Spleen (tissue), 11 donors: ENCODE data around the gene CALML5. TPM values are rescaled to one million over a fixed set of nuclear protein-coding genes. Genes with fewer than 3 reads are reported as not detected.

Experiments used
- DNase-seq: peaks from one replicate; pipeline ENCODE4 v3.0.0-alpha.2; 2020
- H3K27ac ChIP-seq, 8 donors: fragments of 200-600 bp; sonication (generic) in 7 of 8; 1 replicate in 4 of 8; 2 replicates in 4 of 8; pipeline versions ENCODE4 v1.5.0 to v1.8.0; 2016 to 2021; ENCODE audit warnings: inconsistent platforms in 4 of 8, mild to moderate bottlenecking in 4 of 8, moderate library complexity in 1 of 8
- H3K27me3 ChIP-seq, 7 donors: fragments of 200-600 bp; sonication (generic) in 6 of 7; replicated peaks in 1 of 7; 1 replicate in 4 of 7; 2 replicates in 3 of 7; pipeline versions ENCODE4 v1.5.0 to v1.8.0; 2016 to 2021; ENCODE audit warnings: inconsistent platforms in 3 of 7, mild to moderate bottlenecking in 1 of 7
- H3K36me3 ChIP-seq, 6 donors: fragments of 200-600 bp; sonication (generic) in 5 of 6; 1 replicate in 4 of 6; 2 replicates in 2 of 6; pipeline versions ENCODE4 v1.5.0 to v1.8.0; 2016 to 2021; ENCODE audit warnings: inconsistent platforms in 2 of 6
- H3K4me1 ChIP-seq, 6 donors: fragments of 200-600 bp; sonication (generic) in 5 of 6; 1 replicate in 3 of 6; 2 replicates in 3 of 6; pipeline versions ENCODE4 v1.5.0 to v1.8.0; 2016 to 2021; ENCODE audit warnings: inconsistent platforms in 3 of 6
- H3K4me3 ChIP-seq, 8 donors: fragments of 200-600 bp; sonication (generic) in 7 of 8; 1 replicate in 4 of 8; 2 replicates in 4 of 8; pipeline versions ENCODE4 v1.5.0 to v1.8.0; 2016 to 2021; ENCODE audit warnings: inconsistent platforms in 4 of 8, mild to moderate bottlenecking in 4 of 8, moderate library complexity in 2 of 8
- H3K9me3 ChIP-seq, 8 donors: fragments of 200-600 bp; sonication (generic) in 7 of 8; 1 replicate in 4 of 8; 2 replicates in 4 of 8; pipeline versions ENCODE4 v1.5.0 to v1.8.0; 2016 to 2021; ENCODE audit warnings: inconsistent platforms in 4 of 8
- CTCF ChIP-seq, 11 experiments: fragments of 200-600 bp in 7 of 11; fragments of 450-650 bp in 4 of 11; sonication (generic) in 4 of 11; IDR thresholded peaks in 8 of 11; conservative IDR thresholded peaks in 3 of 11; 1 replicate in 7 of 11; 2 replicates in 4 of 11; pipeline versions ENCODE4 v1.4.0 to v1.8.0; 2016 to 2021; ENCODE audit warnings: antibody characterized with exemption in 11 of 11, inconsistent platforms in 4 of 11, mild to moderate bottlenecking in 1 of 11
- POLR2A ChIP-seq, 3 donors: fragments of 450-650 bp; IDR thresholded peaks; one replicate each; pipeline ENCODE4 v1.5.1; 2017; ENCODE audit warnings: antibody characterized with exemption in 3 of 3, mild to moderate bottlenecking in 1 of 3
- POLR2AphosphoS5 ChIP-seq, 3 donors: sonication (generic); formaldehyde crosslinking; IDR thresholded peaks; one replicate each; pipeline ENCODE4 v1.5.1; 2017; ENCODE audit warnings: antibody characterized with exemption in 3 of 3
- WGBS, 5 donors: extraction: QIAGEN DNeasy Blood & Tissue Kit in 3 of 5; methylation state at CpG; one replicate each; pipeline versions ENCODE4 v1.1.5 to v1.1.7; 2013 to 2018; 5-methylcytosine and 5-hydroxymethylcytosine counted together
- intact Hi-C: fragments of 100-400 bp; cut with DNase I; formaldehyde crosslinking; loops from one replicate; pipeline ENCODE4 v1.15.0; 2023; ENCODE audit warnings: low total_unique reads
- polyA plus RNA-seq, 3 donors: library from polyadenylated mRNA; stranded (reverse); fragments of 200-250 nt; gene quantifications; one replicate each; pipeline ENCODE4 v1.2.1, GENCODE V29; 2013
- total RNA-seq, 7 donors: library from RNA; depleted of rRNA in 3 of 7; stranded (reverse); fragments of >200 nt in 3 of 7; fragmentation: NEBNext Ultra II Directional in 4 of 7; extraction: Animal tissue kit (Norgen Biotek cat#: 25700) in 4 of 7; gene quantifications; one replicate each; pipeline versions ENCODE4 v1.1.0 to v1.2.1, GENCODE V29; 2016 to 2021
- donor health status: healthy with polysubstance abuse.
- donor health status: DM: no; HTN: no; CAD: no; lungs with moderate emphysema.
- donor health status: DM: no; HTN: no; CAD: no.
- donor health status: Bipolar disorder and iron deficiency.
- donor health status: healthy.
- donor health status: DM: no; HTN: no; CAD: no.
- donor health status: DM: yes; HTN: yes; CAD: no.

CALML5 gene
- total and polyA plus RNA-seq, 10 donors = 0.13 TPM; not detected in 9

GRCh38 chr10:5537684-5538083 lies 38.3 kb upstream of the CALML5 start:
- Histone ChIP-seq H3K27ac (no peak overlapping the region), H3K4me3 (no peak overlapping the region), H3K36me3 (no peaks in the 10 kb centered on the region), H3K4me1 (peaks cover 0 to 8% (median 0%) of the 10 kb centered on the region in 6 donors), H3K9me3 (peaks cover 4 to 22% (median 17%) of the 10 kb centered on the region in 8 donors), H3K27me3 (no peaks in the 10 kb centered on the region)
- no peak for TF ChIP-seq POLR2AphosphoS5 (IDR thresholded peaks at IDR 0.05)
- no peak for TF ChIP-seq CTCF (IDR thresholded peaks at IDR 0.05 in 8 of 11, conservative IDR thresholded peaks at IDR 0.05 in 3 of 11)
- no peak for TF ChIP-seq POLR2A (IDR thresholded peaks at IDR 0.05)
- WGBS, 5 donors = 82 to 91% (median 85%) methylated on average over 6 of the region's 6 CpGs
- peak; percentile 20 for DNase-seq
- intact Hi-C loops = no loop called here

GRCh38 chr10:5536486-5537081 lies 37.2 kb upstream of the CALML5 start:
- Histone ChIP-seq H3K4me3 (no peak overlapping the region), H3K4me1 (peaks cover 0 to 8% (median 0%) of the 10 kb centered on the region in 6 donors), H3K36me3 (no peaks in the 10 kb centered on the region), H3K27ac (no peak overlapping the region), H3K27me3 (no peaks in the 10 kb centered on the region), H3K9me3 (peaks cover 0 to 11% (median 6%) of the 10 kb centered on the region in 8 donors)
- DNase-seq = peak; percentile 11
- TF ChIP-seq POLR2AphosphoS5 (IDR thresholded peaks at IDR 0.05) (no peak), POLR2A (IDR thresholded peaks at IDR 0.05) (no peak), CTCF (IDR thresholded peaks at IDR 0.05 in 8 of 11, conservative IDR thresholded peaks at IDR 0.05 in 3 of 11) (no peak)
- 87 to 94% (median 90%) methylated on average over 7 of the region's 7 CpGs for WGBS, 5 donors
- intact Hi-C loops = no loop called here

GRCh38 chr10:5534880-5535856 lies 35.8 kb upstream of the CALML5 start:
- TF ChIP-seq POLR2A (IDR thresholded peaks at IDR 0.05) (no peak), CTCF (IDR thresholded peaks at IDR 0.05 in 8 of 11, conservative IDR thresholded peaks at IDR 0.05 in 3 of 11) (no peak), POLR2AphosphoS5 (IDR thresholded peaks at IDR 0.05) (no peak)
- WGBS, 5 donors = 67 to 76% (median 70%) methylated on average over 7 to 8 of the region's 8 CpGs
- no peaks in the 10 kb centered on the region for H3K36me3 ChIP-seq
- peak; percentile 13 for DNase-seq
- H3K27me3 ChIP-seq = no peaks in the 10 kb centered on the region
- no peaks in the 10 kb centered on the region for H3K9me3 ChIP-seq
- no peak overlapping the region for H3K4me3 ChIP-seq
- intact Hi-C loops = no loop called here
- peak overlapping the region in 3 of 8 donors; percentile 13 to 59 (median 29) for H3K27ac ChIP-seq
- peaks cover 0 to 8% (median 0%) of the 10 kb centered on the region in 6 donors for H3K4me1 ChIP-seq
